Neutrophil (primary cell): Measurements from ENCODE around the gene NPAS3.

Experiments
- H3K27ac ChIP-seq: fragments of 200-600 bp; sonication (generic); 2 replicates; pipeline ENCODE4 v1.5.1; 2016; ENCODE audit warnings: mild to moderate bottlenecking, moderate library complexity
- H3K27me3 ChIP-seq: fragments of 200-600 bp; sonication (generic); 2 replicates; pipeline ENCODE4 v1.6.0; 2016; ENCODE audit warnings: mild to moderate bottlenecking
- H3K36me3 ChIP-seq: fragments of 200-600 bp; sonication (generic); 2 replicates; pipeline ENCODE4 v1.5.1; 2017
- H3K4me1 ChIP-seq, 2 experiments: fragments of 200-600 bp in 1 of 2; sonication (generic) in 1 of 2; 1 replicate in 1 of 2; 2 replicates in 1 of 2; pipeline versions ENCODE4 v1.5.1 to v1.6.1; 2013 to 2016; ENCODE audit warnings: low read depth in 1 of 2, low read length in 1 of 2, mild to moderate bottlenecking in 1 of 2, moderate library complexity in 1 of 2; ENCODE audit not compliant: control insufficient read depth in 1 of 2, insufficient read depth in 1 of 2
- H3K4me3 ChIP-seq, 2 experiments: fragments of 200-600 bp in 1 of 2; sonication (generic) in 1 of 2; 1 replicate in 1 of 2; 2 replicates in 1 of 2; pipeline ENCODE4 v1.5.1; 2013 to 2016; ENCODE audit warnings: low read depth in 1 of 2, low read length in 1 of 2, mild to moderate bottlenecking in 1 of 2, moderate library complexity in 1 of 2
- H3K9me3 ChIP-seq: fragments of 200-600 bp; sonication (generic); 2 replicates; pipeline ENCODE4 v1.5.1; 2016
- CTCF ChIP-seq: fragments of 200-600 bp; sonication (generic); IDR thresholded peaks from 2 replicates; pipeline ENCODE4 v1.5.1; 2016; ENCODE audit warnings: antibody characterized with exemption

Gene NPAS3

GRCh38 chr14:33811721-33812120, 873.0 kb downstream of the NPAS3 start:
- Histone ChIP-seq H3K9me3 (no peaks in the 10 kb centered on the region), H3K36me3 (no peaks in the 10 kb centered on the region), H3K27me3 (peaks cover 16% of the 10 kb centered on the region), H3K4me3 (no peak overlapping the region), H3K27ac (no peak overlapping the region), H3K4me1 (no peaks in the 10 kb centered on the region)
- TF ChIP-seq CTCF: no peak

- H3K4me1 ChIP-seq: no peaks in the 10 kb centered on the region
- TF ChIP-seq CTCF: no peak
- H3K9me3 ChIP-seq: no peaks in the 10 kb centered on the region
- H3K27ac ChIP-seq: no peak overlapping the region
- H3K4me3 ChIP-seq: no peak overlapping the region
- H3K27me3 ChIP-seq: peaks cover 16% of the 10 kb centered on the region
- no peaks in the 10 kb centered on the region for H3K36me3 ChIP-seq
These were observed 873.5 kb downstream of the NPAS3 start for GRCh38 chr14:33812181-33812580.

GRCh38 chr14:33812601-33813000, 873.9 kb downstream of the NPAS3 start:
- Histone ChIP-seq H3K27me3 (peaks cover 16% of the 10 kb centered on the region), H3K9me3 (no peaks in the 10 kb centered on the region), H3K4me1 (no peaks in the 10 kb centered on the region), H3K27ac (no peak overlapping the region), H3K36me3 (no peaks in the 10 kb centered on the region), H3K4me3 (no peak overlapping the region)
- TF ChIP-seq CTCF: no peak

GRCh38 chr14:33814010-33814409, 875.3 kb downstream of the NPAS3 start:
- peaks cover 23% of the 10 kb centered on the region for H3K27me3 ChIP-seq
- no peak overlapping the region for H3K4me3 ChIP-seq
- no peak overlapping the region for H3K27ac ChIP-seq
- TF ChIP-seq CTCF: no peak
- no peaks in the 10 kb centered on the region for H3K9me3 ChIP-seq
- no peaks in the 10 kb centered on the region for H3K4me1 ChIP-seq
- H3K36me3 ChIP-seq: no peaks in the 10 kb centered on the region

GRCh38 chr14:33833706-33834465, 895.2 kb downstream of the NPAS3 start:
- H3K27me3 ChIP-seq: no peaks in the 10 kb centered on the region
- no peaks in the 10 kb centered on the region for H3K9me3 ChIP-seq

More at GRCh38 chr14:33833706-33834465, 895.2 kb downstream of the NPAS3 start:
- TF ChIP-seq CTCF: no peak
- Histone ChIP-seq H3K4me1 (no peaks in the 10 kb centered on the region), H3K36me3 (no peaks in the 10 kb centered on the region), H3K27ac (no peak overlapping the region), H3K4me3 (no peak overlapping the region)
